Vagina (tissue), 2 donors: ENCODE data around the gene ZNF408. TPM values are rescaled to one million over a fixed set of nuclear protein-coding genes. Genes with fewer than 3 reads are reported as not detected.

Experiments used
- DNase-seq, 2 donors: peaks; one replicate each; pipeline ENCODE4 v3.0.0-alpha.2; 2017; ENCODE audit errors: extremely low spot score in 2 of 2
- H3K27ac ChIP-seq: fragments of 200-600 bp; sonication (generic); one replicate; pipeline ENCODE4 v1.5.1; 2019
- H3K27me3 ChIP-seq: fragments of 200-600 bp; sonication (generic); one replicate; pipeline ENCODE4 v1.5.1; 2019
- H3K36me3 ChIP-seq, 2 donors: fragments of 200-600 bp; sonication (generic); one replicate each; pipeline ENCODE4 v1.5.1; 2017 to 2019
- H3K4me1 ChIP-seq: fragments of 200-600 bp; sonication (generic); one replicate; pipeline ENCODE4 v1.5.1; 2019
- H3K4me3 ChIP-seq, 2 donors: fragments of 200-600 bp; sonication (generic); 1 replicate in 1 of 2; 2 replicates in 1 of 2; pipeline ENCODE4 v1.5.1; 2016 to 2019
- H3K9me3 ChIP-seq: fragments of 200-600 bp; sonication (generic); one replicate; pipeline ENCODE4 v1.5.1; 2019
- CTCF ChIP-seq, 3 experiments: fragments of 450-650 bp in 2 of 3; fragments of 200-600 bp in 1 of 3; sonication (generic) in 1 of 3; IDR thresholded peaks; one replicate each; pipeline ENCODE4 v1.5.1; 2017 to 2019; ENCODE audit warnings: antibody characterized with exemption in 3 of 3, mild to moderate bottlenecking in 2 of 3, moderate library complexity in 2 of 3
- POLR2A ChIP-seq, 2 donors: fragments of 450-650 bp; IDR thresholded peaks; one replicate each; pipeline ENCODE4 v1.6.1; 2017; ENCODE audit warnings: antibody characterized with exemption in 2 of 2, mild to moderate bottlenecking in 2 of 2, moderate library complexity in 2 of 2
- POLR2AphosphoS5 ChIP-seq, 2 donors: sonication (generic); formaldehyde crosslinking; IDR thresholded peaks; one replicate each; pipeline ENCODE4 v1.9.0; 2017; ENCODE audit warnings: antibody characterized with exemption in 2 of 2, mild to moderate bottlenecking in 2 of 2, low read depth in 1 of 2; ENCODE audit not compliant: insufficient read depth in 1 of 2
- intact Hi-C: fragments of 100-400 bp; cut with DNase I; formaldehyde crosslinking; loops from one replicate; pipeline ENCODE4 v1.15.1; 2023
- total RNA-seq: library from RNA; depleted of rRNA; stranded (reverse); fragments of >200 nt; gene quantifications from one replicate; pipeline ENCODE4 v1.2.3, GENCODE V29; 2016

ZNF408 gene
- total RNA-seq: 12.5 TPM

GRCh38 chr11:46700241-46701077 is at the start of gene ZNF408, which contains the start of gene ARHGAP1:
ZNF408 (plus strand) TSS chr11:46701031; CDS start chr11:46701048, 17 bp downstream.
ARHGAP1 (minus strand) TSS chr11:46700619; CDS start chr11:46696107, 4,512 bp downstream.
- DNase-seq: peak in 1 of 2 donors; percentile 99
- peak within 1 kb of the TSS; percentile 78 to 93 for H3K4me3 ChIP-seq
- H3K27ac ChIP-seq: peak within 1 kb of the TSS; percentile 95
- no peaks in the 10 kb centered on the region for H3K9me3 ChIP-seq
- TF ChIP-seq POLR2AphosphoS5 (IDR thresholded peaks at IDR 0.05; ENCODE audit: insufficient read depth in 1 of 2, low read depth in 1 of 2): peak; percentile 94 to 96
- no peak for TF ChIP-seq CTCF (IDR thresholded peaks at IDR 0.05)
- peak in 1 of 2 donors; percentile 52 for TF ChIP-seq POLR2A (IDR thresholded peaks at IDR 0.05)
- no peaks in the 10 kb centered on the region for H3K27me3 ChIP-seq
- H3K36me3 ChIP-seq: peaks cover 0 to 28% of the 10 kb centered on the region in 2 donors
- intact Hi-C loops: no loop called here
- H3K4me1 ChIP-seq: peaks cover 63% of the 10 kb centered on the region

GRCh38 chr11:46655631-46656030 is 45.2 kb upstream of the ZNF408 start:
- intact Hi-C loops: no loop called here
- H3K27ac ChIP-seq: no peak overlapping the region
- H3K36me3 ChIP-seq: peaks cover 0 to 89% of the 10 kb centered on the region in 2 donors
- no peak overlapping the region for H3K4me3 ChIP-seq
- no peak for TF ChIP-seq CTCF (IDR thresholded peaks at IDR 0.05)
- no peak for TF ChIP-seq POLR2AphosphoS5 (IDR thresholded peaks at IDR 0.05; ENCODE audit: insufficient read depth in 1 of 2, low read depth in 1 of 2)
- no peak for TF ChIP-seq POLR2A (IDR thresholded peaks at IDR 0.05)
- H3K4me1 ChIP-seq: no peaks in the 10 kb centered on the region
- H3K9me3 ChIP-seq: no peaks in the 10 kb centered on the region
- no peak for DNase-seq
- H3K27me3 ChIP-seq: no peaks in the 10 kb centered on the region

GRCh38 chr11:46657186-46657585 is 43.6 kb upstream of the ZNF408 start:
- Histone ChIP-seq H3K27ac (peak overlapping the region; percentile 66), H3K4me3 (no peak overlapping the region), H3K36me3 (peaks cover 0 to 84% of the 10 kb centered on the region in 2 donors), H3K9me3 (no peaks in the 10 kb centered on the region), H3K27me3 (no peaks in the 10 kb centered on the region), H3K4me1 (no peaks in the 10 kb centered on the region)
- DNase-seq: no peak
- TF ChIP-seq POLR2A (IDR thresholded peaks at IDR 0.05) (no peak), CTCF (IDR thresholded peaks at IDR 0.05) (no peak), POLR2AphosphoS5 (IDR thresholded peaks at IDR 0.05; ENCODE audit: insufficient read depth in 1 of 2, low read depth in 1 of 2) (no peak)
- intact Hi-C loops: no loop called here

GRCh38 chr11:46658259-46658658 is 42.6 kb upstream of the ZNF408 start:
- intact Hi-C loops: no loop called here
- Histone ChIP-seq H3K4me3 (no peak overlapping the region), H3K27me3 (no peaks in the 10 kb centered on the region), H3K27ac (peak overlapping the region; percentile 66), H3K9me3 (no peaks in the 10 kb centered on the region), H3K4me1 (no peaks in the 10 kb centered on the region), H3K36me3 (peaks cover 0 to 85% of the 10 kb centered on the region in 2 donors)
- no peak for TF ChIP-seq CTCF (IDR thresholded peaks at IDR 0.05)
- TF ChIP-seq POLR2A (IDR thresholded peaks at IDR 0.05): no peak
- no peak for TF ChIP-seq POLR2AphosphoS5 (IDR thresholded peaks at IDR 0.05; ENCODE audit: insufficient read depth in 1 of 2, low read depth in 1 of 2)
- DNase-seq: no peak

GRCh38 chr11:46659908-46660307 is 40.9 kb upstream of the ZNF408 start:
- H3K9me3 ChIP-seq: no peaks in the 10 kb centered on the region
- no peak for DNase-seq
- H3K4me1 ChIP-seq: no peaks in the 10 kb centered on the region
- TF ChIP-seq POLR2AphosphoS5 (IDR thresholded peaks at IDR 0.05; ENCODE audit: insufficient read depth in 1 of 2, low read depth in 1 of 2) (no peak), POLR2A (IDR thresholded peaks at IDR 0.05) (no peak), CTCF (IDR thresholded peaks at IDR 0.05) (no peak)
- H3K27me3 ChIP-seq: no peaks in the 10 kb centered on the region
- no peak overlapping the region for H3K4me3 ChIP-seq
- intact Hi-C loops: no loop called here
- peaks cover 0 to 81% of the 10 kb centered on the region in 2 donors for H3K36me3 ChIP-seq
- H3K27ac ChIP-seq: no peak overlapping the region
